ENCODE data around the gene METTL26.

Gene METTL26

DNA sequence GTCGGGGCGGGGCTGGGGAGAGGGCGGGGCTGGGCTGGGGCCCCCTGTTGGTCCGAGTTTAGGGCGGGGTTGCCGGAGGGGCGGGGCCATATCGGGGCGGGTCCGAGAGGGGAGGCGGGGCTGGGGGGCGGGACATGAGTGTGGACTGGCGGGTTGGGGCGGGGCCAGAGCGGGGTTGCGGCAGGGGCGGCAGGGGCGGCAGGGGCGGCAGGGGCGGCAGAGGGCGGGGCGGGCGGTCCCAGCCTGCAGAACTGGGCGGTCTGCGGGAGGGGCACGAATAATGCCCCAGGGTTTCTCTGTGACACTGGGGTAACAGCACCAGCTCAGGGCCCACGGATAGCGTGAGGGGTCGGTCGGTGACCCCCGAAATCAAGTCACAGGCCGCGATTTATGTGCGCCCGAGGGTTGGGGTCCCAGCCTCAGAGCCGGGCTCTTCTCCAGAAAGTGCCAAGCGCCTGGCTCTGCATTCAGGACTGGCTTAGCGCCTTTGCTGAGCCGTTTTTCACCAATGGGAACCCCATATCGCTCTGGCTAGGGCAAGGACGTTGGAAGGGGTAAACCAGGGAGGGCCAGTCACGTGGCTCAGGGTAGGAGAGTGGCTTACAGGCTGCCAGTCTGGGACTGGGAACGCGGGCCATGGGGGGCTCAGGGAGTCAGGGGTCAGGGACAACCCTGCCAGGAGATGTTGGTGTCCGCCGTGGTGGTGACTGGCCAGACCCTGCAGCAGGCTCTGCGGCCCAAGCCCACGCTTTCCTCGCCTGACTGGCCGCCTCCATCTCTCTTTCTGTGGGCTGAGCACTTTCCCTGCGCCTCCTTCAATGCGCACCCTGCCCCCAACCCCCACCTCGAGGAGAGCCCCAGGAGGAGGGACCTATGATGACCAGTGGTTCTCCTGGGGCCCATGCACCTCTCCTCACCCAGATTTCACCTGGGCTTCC, 1.2 kb upstream of the METTL26 start:
- DNase-seq, result peak; percentile 21 to 55

DNA sequence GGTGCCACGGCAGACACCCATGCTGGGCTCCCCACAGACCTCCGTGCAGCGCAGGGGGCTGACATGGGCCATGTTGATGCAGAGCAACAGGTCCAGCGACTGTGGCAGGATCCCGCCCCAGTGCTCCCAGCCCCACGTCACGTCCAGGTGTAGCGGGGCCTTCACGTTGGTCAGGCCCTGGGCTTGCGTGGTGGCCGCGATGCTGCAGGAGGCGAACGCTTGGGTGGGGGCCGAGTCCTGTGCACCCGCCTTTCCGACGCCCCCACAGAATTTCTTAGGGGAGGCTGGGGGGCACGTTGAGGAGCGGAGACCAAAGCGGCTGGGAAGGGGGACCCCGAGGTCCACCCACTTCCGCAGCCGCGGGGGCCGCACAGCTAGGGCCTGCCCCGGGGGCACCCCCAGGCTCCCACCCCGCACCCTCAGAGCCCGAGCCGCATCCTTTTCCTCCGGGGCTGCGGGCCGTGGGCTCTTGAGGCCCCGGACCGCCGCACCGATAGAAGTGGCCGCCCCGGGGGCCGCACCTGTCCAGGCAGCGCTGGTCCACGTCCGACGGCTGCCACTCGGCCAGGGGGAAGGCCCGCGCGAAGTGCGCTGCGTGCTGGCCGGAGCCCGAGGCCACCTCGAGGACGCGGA, 416 bp downstream of the METTL26 start:
- DNase-seq, result no peak

DNA sequence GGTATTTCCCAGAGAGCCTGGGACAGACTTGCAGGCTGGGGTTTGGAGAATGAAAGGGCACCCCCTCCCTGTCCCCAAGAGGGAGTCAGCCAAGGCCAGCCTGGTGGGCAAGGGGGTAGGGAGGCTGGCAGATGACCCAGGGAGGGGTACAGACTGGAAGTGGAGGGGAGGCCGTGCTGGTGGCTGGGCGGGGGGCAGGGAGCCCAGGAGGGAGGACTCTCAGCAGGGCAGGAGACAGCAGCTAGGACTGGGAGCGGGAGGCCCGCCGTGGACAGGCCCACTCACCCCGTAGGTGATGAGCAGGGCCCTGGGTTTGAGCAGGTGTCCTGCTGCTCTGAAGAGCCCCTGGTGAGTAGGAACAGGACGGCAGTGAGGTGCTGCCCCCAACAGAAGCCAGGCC, 1.1 kb downstream of the METTL26 start:
- no peak for DNase-seq

DNA sequence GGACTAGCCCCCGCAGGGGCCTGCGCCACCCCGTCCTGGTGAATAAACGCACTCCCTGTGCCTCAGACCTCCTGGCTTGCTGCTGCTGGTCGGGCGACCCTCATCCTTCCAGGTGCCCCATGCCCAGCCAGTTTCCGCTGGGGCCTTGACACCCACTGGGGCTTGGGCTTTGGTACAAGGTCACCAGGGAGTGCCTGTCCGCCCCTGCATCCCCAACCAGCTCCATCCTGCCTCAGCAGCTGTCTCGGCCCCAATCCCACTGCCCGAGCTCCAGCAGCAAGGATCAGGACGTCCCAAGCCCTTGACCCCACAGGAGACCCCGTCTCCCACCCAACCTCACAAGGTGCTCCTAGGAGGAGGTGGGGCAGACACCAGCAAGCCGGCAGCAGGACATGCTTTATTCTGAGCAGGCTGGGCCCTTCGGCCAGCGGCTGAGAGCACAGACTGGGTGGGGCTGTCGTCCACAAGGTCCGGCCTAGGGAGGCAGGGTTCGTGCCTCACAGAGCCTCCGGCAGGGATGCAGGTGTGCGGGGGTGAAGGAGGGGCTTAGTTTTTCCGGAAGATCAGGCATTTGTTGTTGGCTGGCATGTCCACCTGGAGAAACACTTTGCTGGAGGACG, 1.9 kb downstream of the METTL26 start:
- DNase-seq, result no peak

DNA sequence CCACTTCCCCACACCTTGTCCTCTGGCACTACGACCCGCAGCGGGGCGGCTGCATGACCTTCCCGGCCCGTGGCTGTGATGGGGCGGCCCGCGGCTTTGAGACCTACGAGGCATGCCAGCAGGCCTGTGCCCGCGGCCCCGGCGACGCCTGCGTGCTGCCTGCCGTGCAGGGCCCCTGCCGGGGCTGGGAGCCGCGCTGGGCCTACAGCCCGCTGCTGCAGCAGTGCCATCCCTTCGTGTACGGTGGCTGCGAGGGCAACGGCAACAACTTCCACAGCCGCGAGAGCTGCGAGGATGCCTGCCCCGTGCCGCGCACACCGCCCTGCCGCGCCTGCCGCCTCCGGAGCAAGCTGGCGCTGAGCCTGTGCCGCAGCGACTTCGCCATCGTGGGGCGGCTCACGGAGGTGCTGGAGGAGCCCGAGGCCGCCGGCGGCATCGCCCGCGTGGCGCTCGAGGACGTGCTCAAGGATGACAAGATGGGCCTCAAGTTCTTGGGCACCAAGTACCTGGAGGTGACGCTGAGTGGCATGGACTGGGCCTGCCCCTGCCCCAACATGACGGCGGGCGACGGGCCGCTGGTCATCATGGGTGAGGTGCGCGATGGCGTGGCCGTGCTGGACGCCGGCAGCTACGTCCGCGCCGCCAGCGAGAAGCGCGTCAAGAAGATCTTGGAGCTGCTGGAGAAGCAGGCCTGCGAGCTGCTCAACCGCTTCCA, 2.6 kb downstream of the METTL26 start:
- DNase-seq, result no peak

DNA sequence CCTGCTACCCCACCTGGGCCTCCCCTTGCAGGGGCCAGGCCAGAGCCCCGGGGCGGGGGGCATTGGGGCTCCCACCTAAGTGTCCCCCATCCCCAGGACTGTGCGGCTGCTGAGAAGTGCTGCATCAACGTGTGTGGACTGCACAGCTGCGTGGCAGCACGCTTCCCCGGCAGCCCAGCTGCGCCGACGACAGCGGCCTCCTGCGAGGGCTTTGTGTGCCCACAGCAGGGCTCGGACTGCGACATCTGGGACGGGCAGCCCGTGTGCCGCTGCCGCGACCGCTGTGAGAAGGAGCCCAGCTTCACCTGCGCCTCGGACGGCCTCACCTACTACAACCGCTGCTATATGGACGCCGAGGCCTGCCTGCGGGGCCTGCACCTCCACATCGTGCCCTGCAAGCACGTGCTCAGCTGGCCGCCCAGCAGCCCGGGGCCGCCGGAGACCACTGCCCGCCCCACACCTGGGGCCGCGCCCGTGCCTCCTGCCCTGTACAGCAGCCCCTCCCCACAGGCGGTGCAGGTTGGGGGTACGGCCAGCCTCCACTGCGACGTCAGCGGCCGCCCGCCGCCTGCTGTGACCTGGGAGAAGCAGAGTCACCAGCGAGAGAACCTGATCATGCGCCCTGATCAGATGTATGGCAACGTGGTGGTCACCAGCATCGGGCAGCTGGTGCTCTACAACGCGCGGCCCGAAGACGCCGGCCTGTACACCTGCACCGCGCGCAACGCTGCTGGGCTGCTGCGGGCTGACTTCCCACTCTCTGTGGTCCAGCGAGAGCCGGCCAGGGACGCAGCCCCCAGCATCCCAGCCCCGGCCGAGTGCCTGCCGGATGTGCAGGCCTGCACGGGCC, 3.4 kb downstream of the METTL26 start:
- no peak for DNase-seq

DNA sequence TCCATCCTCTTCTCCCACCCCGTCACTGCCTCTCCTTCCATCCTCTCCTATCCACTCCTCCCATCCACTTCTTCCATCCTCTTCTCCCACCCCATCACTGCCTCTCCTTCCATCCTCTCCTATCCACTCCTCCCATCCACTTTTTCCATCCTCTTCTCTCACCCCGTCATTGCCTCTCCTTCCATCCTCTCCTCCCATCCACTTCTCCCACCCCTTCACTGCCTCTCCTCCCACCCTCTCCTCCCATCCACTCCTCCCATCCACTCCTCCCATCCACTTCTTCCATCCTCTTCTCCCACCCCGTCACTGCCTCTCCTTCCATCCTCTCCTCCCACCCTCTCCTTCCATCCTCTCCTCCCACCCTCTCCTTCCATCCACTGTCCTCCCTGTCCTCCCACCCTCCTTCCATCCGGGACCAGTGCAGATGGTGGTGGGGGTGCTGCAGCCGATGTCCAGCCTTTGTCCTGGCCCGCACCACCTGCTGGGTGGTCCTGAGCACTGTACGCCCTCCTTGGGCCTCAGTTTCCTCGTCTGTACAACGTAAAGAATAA, 4.2 kb downstream of the METTL26 start:
- DNase-seq, result no peak

DNA sequence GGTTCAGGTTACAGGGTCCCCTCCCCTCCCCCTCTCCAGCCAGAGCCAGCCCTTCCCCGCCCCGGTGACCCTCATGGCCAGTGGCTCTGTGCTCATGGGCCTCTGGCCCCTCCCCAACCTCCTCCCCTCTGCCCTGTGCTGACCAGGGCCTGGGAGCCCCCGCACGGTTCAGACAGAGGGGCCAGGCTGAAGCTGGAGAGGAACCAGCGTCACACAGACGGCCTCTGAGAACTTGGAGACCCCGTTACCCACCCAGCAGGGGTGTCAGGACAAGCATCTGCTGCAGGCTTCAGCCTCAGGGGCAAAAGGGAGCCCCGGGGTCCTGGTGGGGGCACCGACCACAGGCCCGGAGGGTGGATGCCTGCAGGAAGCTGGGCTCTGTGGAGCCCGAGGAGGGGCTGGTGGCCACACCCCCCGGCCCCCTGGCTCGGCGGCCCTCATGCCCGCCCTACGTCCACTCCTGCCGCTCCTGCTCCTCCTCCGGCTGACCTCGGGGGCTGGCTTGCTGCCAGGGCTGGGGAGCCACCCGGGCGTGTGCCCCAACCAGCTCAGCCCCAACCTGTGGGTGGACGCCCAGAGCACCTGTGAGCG, 5.2 kb downstream of the METTL26 start, which contains the start of gene WFIKKN1:
TSS of gene WFIKKN1 (plus strand) at position 171 of the 591 bp plus-strand sequence. CDS start at position 440, 269 bp downstream.
- no peak for DNase-seq

DNA sequence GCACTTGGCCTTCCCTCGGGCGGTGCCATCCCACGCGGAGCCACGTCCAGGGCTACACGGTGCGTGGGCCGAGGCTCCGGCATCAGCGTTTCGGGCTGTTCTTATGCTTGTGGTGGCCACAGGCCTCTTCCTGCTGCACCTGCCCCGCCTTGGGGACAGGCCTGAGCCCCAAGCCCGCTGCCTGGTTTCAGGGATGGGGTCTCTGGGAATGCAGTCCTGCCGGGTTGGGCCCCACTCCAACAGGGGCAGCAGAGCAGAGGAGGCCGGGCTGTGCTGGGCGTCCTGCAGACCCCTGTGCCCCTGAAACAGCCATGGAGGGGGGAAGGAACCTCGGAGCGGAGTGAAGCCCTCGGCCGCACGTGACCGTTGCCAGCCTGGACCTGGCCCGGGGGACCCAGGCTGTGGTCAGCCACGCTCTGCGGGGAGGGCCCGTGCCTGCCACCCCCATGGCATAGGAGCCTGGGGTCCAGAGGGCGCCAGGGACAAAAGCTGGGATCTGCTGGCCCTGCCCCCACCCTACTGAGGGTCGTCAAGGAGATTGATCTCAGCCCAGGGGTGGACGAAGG, 5.8 kb downstream of the METTL26 start:
- no peak for DNase-seq

DNA sequence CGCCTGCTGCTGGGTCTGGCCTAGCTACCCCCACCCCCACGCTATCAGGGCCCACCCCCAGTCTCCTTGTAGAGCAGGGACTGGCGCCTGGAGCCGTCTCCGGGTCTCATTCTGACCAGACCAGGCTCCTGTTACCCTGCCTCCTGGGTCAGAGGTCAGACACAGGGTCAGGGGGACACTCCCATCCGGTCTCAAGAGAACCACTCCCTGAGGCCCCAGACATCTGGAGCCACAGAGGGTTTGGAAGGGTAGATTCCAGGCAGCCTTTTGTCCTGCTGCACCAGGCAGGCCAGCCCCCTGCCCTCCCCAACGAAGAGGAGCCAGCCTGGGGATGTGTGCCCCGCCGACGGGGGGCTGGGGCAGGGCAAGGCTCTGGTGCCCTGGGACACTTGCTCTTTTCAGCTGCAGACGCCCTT, 6.3 kb downstream of the METTL26 start:
- DNase-seq, result peak in 1 of 2 experiments; percentile 55

DNA sequence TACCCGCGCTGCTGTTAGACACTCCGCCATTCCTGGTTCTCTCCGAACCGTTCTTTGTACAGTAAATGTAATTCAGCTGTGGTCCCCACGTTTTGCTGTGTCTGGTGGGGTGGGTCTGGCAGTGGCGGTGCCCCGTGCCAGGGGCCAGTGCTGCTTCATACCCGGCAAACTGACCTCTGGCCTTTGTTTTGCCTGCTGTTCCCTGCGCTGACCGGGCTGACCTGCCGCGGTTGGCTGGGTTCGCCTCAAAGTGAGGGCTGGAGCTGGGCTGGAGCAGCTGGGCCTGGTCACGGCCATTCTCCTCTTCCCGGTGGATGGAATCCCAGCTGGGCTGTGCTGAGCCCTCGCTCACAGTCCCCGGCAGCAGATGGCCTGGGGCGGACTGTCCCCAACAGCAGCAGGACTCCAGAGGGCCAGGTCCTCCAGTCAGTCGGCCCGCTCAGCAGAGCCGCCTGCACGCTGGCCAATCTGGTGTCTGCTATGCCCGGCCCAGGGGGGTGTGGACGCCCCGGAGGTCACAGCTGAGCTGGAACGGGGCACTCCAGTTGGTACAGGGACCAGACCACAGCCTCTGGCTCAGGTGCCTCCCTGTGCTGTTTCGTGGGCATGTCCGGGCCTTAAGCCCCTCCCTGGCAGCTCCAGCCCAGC, 6.8 kb downstream of the METTL26 start:
- peak; percentile 78 to 94 for DNase-seq

DNA sequence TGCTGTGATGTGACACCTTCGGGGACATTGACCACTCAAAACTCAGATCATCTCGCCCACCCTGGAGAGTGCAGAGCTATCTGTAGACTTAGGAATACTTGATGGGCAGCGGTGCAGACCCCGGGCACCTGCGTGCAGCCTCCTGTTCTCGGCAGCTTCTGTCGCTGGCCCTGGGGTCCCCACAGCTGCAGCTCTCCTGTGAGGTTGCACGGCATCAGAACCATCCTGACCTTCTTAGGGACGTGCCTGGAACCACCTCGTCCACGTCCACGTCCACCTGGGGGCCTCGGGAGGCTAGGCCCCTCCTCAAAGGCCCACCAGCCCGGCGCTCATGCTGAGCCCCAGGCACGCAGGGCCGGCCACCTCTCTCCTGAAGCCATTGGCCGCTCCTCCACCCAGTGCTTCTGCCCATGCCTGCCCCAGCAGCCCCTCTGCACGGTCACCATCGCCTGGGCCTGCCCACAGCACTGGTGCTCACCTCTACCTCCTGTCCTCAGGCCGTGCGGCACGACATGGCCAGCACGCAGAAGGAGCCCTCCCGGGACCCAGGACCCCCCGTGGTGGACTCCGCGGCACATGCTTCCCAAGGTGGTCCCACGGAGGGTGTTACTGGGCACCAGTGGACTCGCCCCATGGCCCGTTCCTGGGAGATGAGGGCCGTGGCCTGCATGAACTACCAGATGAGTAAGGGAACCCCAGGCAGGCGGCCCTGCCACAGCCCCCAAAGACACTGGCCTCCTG, 7.6 kb downstream of the METTL26 start:
- no peak for DNase-seq

DNA sequence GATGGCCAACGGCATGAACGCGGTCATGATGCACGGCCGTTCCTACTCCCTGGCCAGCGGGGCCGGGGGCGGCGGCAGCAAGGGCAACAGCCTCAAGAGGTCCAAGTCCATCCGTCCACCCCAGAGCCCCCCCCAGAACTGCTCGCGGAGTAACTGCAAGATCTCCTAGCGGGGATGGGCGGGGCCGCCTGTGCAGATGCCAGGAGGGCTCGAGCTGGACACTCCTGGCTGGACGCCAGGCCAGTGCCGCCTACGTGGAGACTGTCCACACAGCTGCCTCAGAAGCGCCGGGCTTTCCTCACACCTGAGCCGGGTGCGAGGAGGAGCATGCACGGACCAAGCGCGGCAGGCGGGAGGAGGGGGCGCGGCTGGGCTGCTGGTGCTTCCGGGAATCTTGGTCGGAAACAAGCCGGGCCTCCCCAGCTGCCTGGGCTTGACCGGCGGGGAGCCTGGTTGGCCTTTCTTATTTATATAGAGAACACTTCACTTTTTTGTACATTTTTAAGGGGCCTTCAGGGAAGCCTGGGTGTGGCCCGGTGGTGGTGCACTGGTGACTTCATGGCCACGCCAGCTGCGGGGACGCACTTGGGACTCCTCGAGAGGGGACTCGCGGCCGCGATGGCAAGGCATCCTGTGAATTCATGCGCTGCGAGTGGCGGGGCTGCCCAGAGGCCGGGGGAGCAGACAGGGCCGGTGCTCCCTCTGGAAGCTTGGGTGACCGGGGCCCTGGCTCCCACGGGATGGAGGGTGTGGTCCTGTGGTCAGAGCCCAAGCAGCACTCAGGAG, 8.5 kb downstream of the METTL26 start:
- no peak for DNase-seq

DNA sequence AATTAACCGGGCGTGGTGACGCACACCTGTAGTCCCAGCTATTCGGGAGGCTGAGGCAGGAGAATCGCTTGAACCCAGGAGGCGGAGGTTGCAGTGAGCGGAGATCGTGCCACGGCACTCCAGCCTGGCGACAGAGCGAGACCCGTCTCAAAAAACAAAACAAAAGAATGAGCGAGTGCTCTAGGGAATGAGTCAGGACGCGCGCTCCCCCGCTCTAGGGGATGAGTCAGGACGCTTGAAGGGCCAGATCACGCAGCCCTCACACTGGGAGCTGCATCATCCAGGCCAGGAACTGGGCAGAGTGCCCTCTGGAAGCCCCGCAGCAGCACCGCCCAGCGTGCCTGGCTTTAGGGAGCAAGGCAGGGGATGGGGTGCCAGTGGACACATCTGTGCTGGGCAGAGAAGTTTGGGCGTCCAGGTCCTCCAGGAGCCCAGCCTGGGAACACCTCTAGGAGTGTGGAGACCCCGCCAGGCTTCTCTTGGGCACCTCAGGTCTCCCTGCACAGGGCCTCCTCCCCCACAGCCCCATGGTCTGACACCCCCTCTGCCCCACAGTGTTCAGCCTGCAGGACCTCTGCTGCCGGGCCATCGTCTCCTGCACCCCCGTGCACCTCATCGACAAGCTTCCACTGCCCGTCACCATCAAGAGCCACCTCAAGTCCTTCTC, 9.2 kb downstream of the METTL26 start:
- DNase-seq, result no peak

DNA sequence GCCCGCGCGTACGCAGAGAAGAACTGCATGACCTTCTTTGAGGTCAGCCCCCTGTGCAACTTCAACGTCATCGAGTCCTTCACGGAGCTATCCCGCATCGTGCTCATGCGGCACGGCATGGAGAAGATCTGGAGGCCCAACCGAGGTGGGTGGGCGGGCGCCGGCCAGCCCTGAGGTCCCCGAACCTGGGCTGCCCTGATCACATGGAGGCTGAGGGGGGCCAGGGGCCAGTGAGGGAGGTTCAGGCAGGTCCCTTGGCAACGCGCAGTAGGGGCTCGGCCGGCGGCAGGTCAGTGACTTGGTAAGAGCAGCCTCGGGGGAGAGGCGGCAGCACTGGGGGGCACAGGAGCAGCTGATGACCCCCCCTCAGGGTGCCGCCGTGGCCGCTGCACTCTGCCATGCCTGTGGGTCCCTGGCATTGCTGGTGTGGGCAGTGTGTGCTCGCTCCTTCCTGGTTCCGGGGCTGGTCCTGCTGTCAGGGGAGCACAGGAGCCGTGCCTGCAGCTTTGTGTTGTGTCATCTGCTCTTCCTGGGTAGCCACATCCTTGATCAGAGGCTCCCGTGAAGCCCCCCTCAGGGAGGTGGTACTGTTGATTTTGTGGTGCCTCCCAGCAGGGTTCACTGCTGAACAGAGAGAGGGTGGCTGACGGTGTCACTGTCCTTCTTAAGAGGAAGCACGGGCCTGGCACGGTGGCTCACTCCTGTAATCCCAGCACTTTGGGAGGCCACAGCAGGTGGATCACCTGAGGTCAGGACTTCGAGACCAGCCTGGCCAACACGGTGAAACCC, 9.9 kb downstream of the METTL26 start:
- no peak for DNase-seq

DNA sequence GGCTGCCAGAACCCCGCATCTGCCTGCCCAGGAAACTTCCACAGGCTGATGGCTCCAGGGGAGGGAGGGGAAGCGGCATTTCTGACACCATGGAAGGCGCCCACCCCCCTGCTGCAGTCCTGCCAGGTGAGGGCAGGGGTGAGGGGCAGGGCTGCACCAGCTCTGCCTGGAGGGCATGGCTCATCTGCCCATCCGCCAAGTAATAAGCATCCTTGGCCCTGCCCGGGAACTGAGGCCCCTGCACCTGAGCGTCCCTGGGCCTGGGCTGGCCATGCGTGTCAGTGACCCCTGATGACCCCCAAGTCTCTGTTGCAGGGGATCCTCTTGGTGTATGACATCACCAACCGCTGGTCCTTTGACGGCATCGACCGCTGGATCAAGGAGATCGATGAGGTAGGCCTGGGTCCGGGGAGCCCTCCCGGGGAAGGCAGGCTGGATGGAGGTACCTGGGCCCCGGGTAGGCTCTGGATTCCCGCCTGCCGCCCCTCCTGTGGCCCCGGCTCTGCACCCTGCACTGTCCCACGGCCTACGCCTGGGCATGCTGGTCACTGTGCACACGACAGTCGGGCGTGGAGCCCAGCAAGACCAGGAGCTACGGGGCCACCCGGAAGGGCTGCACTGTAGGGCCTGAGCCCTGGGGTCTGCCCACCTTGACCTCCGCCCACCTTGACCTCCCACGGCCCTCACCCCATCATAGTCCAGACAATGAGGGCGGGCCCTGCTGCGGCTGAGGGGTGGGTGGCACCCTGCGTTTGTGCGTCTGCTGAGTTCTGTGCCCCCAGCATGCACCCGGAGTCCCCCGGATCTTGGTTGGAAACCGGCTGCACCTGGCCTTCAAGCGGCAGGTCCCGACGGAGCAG, 10.8 kb downstream of the METTL26 start:
- no peak for DNase-seq

Data from NCI-H524 (cell line).